ENCODE measurements around the gene TBX15.

Gene TBX15

DNA sequence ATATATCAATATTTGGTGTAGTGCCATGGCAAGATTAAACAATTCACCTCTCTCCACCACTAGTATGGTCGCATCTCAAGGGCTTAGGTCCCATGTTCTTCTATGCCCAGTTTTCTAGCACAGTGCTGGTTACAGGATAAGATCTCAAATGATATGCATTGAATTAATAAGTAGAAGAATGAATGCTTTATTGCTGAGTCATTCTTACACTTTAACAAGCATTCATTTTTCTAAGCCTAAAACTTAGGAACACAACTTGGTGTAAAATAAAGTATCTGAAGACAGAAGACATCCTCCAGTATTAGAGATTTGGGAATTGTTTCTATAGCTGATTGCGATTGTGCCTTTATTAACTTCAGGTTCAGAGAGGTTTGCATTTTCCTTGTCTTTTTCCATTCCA is 85.8 kb downstream of the TBX15 start:
- H3K4me3 ChIP-seq (ENCODE audit: low read length) = no peak overlapping the region
- TF ChIP-seq ZNF274 (IDR thresholded peaks at IDR 0.05; ENCODE audit: low read depth, low read length) = no peak

DNA sequence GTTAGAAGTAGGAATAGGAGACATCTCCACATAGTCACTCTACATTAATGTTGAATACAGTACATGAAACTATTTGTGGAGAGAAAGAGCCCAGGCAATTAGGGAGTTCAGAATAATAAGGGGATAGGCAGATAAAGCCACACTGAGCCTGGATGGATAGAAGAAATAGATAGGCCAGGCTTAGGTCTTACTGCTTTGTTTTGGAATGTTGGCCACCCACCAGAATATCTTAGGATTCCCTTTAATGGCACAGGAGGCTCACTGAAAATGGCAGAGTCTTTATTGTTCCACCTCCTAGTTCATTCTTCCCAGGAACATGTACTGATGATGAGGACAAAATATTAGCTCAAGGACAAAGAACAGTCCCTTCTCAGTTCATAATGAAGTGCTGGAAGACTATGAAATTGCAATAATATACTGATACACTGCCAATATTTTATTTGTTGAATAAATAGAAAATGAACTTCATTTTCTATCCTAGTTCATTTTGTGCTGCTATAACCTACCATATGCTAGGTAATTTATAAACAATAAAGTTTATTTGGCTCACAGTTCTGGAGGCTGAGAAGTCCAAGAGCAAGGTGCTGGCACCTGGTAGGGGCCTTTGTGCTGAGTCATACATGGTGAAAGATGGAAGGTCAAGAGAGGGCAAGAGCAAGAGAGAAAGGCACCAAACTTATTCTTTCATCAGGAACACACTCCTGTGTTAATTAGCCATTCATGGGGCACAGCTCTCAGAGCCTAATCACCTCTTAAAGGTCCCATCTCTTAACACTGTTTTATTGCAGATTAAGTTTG is 87.3 kb downstream of the TBX15 start:
- TF ChIP-seq ZNF274 (IDR thresholded peaks at IDR 0.05; ENCODE audit: low read depth, low read length) = no peak
- no peak overlapping the region for H3K4me3 ChIP-seq (ENCODE audit: low read length)

DNA sequence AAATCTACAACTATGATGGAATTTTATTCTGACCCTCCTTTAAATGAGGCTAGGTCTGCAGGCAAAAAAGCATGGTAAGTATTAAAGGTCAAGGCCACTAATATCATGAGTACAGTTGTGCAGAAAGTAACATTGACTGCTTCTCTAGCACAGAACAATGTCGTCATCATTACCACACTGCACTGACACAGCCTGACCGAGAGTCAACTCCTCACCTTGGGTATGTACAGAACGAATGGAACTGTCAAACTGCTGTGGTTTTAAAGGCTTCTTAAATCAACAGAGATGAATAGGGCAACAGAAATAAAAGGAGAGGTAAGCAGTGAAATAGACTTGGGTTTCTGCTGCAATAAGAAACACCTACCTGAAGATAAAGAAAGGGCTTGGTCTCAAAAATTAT is 88.8 kb downstream of the TBX15 start:
- TF ChIP-seq ZNF274 (IDR thresholded peaks at IDR 0.05; ENCODE audit: low read depth, low read length) = no peak
- H3K4me3 ChIP-seq (ENCODE audit: low read length) = no peak overlapping the region

DNA sequence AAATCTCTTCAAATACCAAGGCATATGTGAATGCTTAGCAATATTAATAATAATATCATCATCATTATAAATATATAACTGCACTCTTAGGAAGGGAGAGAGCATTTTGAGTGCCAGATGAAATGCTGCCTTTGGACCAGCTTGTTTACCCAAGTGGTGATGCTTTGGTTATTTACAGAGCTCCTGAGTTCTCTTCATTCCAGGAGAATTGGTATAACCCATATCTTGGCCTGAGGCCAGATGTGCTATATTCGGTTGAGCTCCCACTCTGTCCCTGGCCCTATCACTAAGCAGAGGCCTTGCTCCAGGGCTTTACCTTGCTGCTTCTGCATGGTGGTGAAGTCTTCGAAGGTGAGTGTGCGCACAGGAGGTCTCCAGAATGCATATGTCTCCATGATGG is 89.4 kb downstream of the TBX15 start:
- TF ChIP-seq ZNF274 (IDR thresholded peaks at IDR 0.05; ENCODE audit: low read depth, low read length) = no peak
- H3K4me3 ChIP-seq (ENCODE audit: low read length) = no peak overlapping the region

DNA sequence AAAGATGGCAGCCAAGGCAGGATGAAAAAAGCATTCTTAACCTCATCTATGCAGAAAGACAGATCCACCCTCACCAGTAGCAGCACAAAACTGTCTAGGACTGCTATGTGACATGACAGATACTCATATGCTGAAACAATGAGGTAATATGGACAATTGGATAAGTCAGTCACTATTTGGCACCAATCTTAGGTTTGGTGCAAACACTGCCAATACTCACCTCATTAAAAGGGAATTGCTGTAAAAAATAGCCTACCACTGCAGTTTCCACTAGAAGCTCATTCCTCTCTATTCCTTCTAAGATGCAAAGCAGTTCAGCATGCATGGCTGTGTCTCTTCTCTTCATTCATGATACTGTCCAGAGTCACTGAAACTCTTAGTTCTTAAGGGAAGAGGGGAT is 91.7 kb downstream of the TBX15 start:
- no peak for TF ChIP-seq ZNF274 (IDR thresholded peaks at IDR 0.05; ENCODE audit: low read depth, low read length)
- no peak overlapping the region for H3K4me3 ChIP-seq (ENCODE audit: low read length)

DNA sequence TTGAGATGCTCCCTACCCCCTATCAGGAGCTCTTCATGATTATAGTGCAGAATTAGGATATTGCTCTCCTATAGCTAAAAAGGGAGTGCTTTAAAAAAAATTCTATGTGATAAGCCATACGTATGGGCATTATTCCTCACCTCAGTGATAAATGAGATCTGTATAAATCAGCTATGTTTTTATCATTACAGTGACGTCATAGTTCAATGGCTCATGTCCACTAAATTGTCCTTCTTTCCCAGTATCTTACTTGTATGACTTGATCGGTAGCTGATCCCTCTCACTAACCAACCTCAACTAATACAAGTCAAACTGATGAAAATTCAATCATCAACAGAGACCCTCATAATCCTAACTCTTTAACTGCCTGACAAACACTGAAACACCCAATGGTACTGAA is 93.3 kb downstream of the TBX15 start:
- TF ChIP-seq ZNF274 (IDR thresholded peaks at IDR 0.05; ENCODE audit: low read depth, low read length) = no peak
- H3K4me3 ChIP-seq (ENCODE audit: low read length) = no peak overlapping the region

DNA sequence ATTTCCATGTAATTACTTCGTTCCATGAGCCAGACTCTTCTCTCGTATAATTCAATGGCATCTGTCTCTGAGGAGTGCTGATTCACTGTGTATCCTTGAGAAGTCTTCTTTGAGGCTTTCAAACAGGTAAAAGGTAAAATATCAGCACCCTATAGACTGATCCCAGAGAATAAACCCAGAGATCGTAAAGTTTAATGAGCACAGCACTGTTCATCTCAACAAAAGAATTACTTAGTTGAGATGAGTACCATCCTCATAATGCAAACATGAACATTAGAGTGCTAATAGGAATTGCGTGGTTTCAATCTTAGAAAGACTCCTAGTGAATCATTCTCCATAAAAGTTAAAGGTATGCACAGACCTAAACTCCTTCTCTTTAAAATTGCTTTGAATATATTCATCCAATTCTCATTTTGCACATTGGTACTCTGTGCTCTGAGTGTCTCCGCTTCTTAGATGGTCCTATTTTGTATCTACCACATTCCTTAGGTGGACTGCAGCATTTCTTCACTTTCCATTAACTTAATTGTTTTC is 97.2 kb downstream of the TBX15 start:
- no peak overlapping the region for H3K4me3 ChIP-seq (ENCODE audit: low read length)
- no peak for TF ChIP-seq ZNF274 (IDR thresholded peaks at IDR 0.05; ENCODE audit: low read depth, low read length)

DNA sequence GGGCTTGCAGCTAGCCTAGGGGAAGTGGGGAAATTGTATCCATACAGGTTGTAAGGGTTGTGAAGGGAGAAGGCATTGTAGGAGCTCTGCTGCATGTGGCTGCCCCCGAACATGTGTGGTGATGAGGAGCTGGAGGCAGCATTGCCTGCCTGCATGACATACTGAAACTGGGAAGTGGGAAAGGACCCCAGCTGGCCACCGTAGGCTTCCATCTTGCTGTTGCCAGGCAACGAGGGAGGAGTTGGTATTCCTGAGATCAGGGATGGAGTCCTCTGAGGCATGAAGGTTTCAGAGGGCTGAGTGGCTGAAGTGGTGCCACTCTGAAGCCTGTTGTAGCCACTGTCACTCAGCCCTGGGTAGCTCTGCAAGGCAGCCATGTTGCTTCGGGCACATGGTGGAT is 103.2 kb downstream of the TBX15 start:
- H3K4me3 ChIP-seq (ENCODE audit: low read length) = no peak overlapping the region
- no peak for TF ChIP-seq ZNF274 (IDR thresholded peaks at IDR 0.05; ENCODE audit: low read depth, low read length)

DNA sequence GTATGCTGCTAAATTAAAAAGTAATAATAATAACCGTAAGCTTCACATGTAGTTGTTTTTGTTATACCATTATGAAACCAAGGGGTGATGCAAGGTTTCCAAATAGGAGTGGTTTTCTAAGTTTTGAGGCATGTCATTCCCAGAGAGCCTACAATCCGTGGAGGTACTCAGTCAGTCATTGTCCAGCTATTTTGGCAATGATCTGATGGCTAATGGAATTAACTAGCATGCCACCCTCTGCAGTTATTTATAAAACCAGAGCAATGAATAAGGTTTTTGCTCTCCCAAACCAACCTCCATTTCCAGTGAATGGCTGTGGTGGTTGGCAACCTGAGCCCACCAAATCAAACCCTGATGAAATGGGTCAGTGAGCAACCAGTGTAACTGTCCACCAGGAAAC is 106.4 kb downstream of the TBX15 start:
- no peak overlapping the region for H3K4me3 ChIP-seq (ENCODE audit: low read length)
- TF ChIP-seq ZNF274 (IDR thresholded peaks at IDR 0.05; ENCODE audit: low read depth, low read length) = no peak

DNA sequence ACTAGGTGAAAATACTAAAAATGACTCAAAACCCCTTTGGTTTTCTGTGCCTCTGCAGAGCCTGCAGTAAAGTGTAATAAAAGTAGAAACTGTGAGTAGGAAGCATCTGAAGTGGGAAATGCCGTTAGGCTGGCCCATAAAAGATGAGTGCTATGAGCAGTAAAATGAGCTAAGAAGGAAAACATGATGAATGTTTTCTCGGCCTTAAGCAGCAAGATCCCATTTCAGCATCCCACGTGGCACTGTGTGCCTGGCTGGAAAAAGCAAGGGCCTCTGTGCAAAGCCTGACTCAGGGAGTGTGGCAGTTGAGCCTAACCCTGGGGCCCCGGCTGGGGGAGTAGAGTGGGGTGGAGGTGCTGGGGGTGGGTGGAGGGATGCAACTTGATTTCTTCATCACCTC is 109.5 kb downstream of the TBX15 start:
- TF ChIP-seq ZNF274 (IDR thresholded peaks at IDR 0.05; ENCODE audit: low read depth, low read length) = no peak
- H3K4me3 ChIP-seq (ENCODE audit: low read length) = no peak overlapping the region

DNA sequence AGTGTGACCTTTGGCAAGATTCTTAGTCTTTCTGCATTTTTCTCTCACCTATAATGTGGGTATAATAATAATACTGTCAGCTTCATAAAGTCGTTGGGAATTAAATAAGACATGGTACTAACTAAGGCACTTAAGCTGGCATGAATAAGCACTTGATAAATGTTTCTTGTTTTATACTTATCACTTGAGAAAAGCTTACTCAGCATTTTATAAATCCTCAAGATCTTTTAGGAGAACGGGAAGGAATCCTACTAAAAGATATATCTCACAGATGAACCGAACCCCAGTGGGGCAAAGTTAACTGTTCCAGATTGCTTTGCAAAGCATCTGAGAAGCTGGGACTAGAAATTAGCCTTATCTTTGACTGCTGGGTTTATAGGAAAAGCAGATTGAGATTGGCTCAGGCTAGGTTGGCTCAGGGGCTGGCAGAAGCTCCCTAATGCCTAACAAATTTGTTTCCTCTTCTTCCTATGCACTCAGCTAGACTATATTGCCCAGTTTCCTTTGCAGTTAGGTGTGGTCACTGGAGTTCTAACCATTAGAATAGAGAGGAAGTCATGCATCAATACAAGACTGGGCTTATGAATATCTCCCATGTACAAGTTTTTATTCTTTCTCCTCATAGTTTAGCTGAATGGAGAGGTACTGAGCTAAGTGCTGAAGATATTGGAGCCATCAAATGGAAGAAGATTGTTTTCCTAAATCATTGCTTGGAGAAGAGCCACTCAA is 110.3 kb downstream of the TBX15 start:
- no peak for TF ChIP-seq ZNF274 (IDR thresholded peaks at IDR 0.05; ENCODE audit: low read depth, low read length)
- no peak overlapping the region for H3K4me3 ChIP-seq (ENCODE audit: low read length)

DNA sequence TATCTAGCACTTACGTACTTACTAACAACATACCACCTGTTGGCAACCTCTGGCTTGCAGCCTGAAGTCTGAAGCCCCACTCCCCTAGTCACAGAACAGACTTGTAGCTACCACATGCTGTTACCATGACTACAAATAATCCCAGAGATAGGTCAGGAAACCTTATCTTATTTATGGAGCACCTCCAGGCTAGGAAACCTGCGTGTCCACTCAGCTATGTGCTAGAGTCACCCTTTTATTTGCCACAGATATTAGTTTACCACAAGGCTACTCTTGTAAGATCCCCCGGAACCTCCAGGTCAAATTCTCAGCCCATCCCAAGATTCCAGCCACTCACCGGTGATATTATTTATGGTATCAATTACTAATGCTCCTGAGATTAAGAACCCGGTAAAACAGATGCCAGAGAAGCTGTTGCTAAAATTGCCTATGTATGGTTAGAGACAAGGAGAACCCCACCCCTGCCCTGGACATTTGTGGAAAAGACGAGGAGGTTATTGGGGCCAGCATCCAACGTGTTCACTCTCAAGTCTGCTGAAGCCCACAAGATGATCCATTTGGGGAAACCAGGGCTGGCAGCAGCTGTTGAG is 116.5 kb downstream of the TBX15 start:
- H3K4me3 ChIP-seq (ENCODE audit: low read length) = no peak overlapping the region
- TF ChIP-seq ZNF274 (IDR thresholded peaks at IDR 0.05; ENCODE audit: low read depth, low read length) = no peak

DNA sequence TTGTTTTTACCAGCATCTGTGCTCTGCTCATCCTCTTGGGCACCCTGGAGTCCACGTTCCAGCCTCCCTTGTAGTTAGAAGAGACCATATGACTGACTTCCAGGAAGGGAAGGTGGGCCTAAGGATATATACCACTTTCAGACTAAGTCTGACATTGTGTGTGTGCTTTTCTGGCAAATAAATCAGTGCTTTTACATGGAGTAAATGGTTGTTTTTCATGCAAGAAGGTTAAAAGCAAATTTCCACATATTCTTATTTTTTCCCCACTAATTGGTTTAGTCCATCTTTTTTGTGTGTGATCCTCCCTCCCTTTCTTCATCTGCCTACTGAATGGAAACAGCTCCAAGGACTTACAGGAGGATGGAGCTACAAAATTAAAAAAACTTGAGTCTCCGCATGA is 119.8 kb downstream of the TBX15 start:
- TF ChIP-seq ZNF274 (IDR thresholded peaks at IDR 0.05; ENCODE audit: low read depth, low read length) = no peak
- no peak overlapping the region for H3K4me3 ChIP-seq (ENCODE audit: low read length)

DNA sequence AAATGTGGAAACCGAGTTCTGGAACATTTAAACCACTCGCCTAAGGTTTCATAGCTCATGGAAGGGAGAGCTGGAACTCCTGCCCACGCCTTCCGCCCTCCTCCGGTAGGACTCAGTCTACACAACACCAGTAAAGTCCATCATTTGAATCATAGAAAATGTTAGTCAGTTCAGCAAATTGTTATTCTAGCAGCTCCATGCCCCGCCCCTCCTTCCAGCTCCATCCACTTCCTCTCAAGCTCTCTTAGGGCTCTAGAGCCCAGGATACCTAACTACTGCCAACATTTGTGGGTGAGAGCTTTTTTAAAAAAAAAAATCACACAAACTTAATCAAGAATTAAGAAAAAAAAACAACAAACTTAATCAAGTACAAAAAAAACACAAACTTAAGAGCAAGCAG is 121.8 kb downstream of the TBX15 start:
- TF ChIP-seq ZNF274 (IDR thresholded peaks at IDR 0.05; ENCODE audit: low read depth, low read length) = no peak
- H3K4me3 ChIP-seq (ENCODE audit: low read length) = no peak overlapping the region

DNA sequence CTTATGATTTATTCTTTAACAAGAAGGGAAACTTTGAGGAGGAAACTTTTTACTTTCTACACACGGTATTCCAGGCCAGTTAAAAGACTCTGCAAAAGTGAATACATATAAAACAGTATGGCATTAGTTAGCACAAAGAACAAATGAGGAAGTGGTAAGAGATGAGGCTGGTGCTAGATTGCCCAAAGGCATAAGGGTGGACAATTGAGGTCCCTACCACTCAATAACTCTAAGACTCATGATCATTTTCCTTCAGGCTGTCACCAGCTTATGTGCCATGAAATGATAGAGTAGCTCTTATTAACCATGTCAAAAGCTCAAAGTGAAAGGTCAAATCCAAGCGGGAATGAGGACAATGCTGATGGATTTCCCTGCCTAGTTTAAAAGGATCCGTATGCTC is 124.5 kb downstream of the TBX15 start:
- no peak for TF ChIP-seq ZNF274 (IDR thresholded peaks at IDR 0.05; ENCODE audit: low read depth, low read length)
- H3K4me3 ChIP-seq (ENCODE audit: low read length) = no peak overlapping the region

Data from GM08714 (cell line).